K562 (cell line): ENCODE measurements around the gene FGF5. TPM values are rescaled to one million over a fixed set of nuclear protein-coding genes. Genes with fewer than 3 reads are reported as not detected.

Source experiments
- ATAC-seq: fragments of 200-7000 bp; cut with Tn5 transposase; 3 replicates; pipeline ENCODE4 v1.9.1; 2020; ENCODE audit warnings: moderate library complexity
- BruUV-seq: library from RNA; stranded (reverse); fragments of 400-500 nt; replicated peaks from 2 replicates; lab custom pipeline; 2021; lab: Mats Ljungman, UMichigan
- CTCF ChIA-PET: fragments of 300-600 bp; formaldehyde crosslinking; extraction: SDS; loops from one replicate; lab custom pipeline; 2021; ENCODE audit warnings: low intra/inter-chr PET ratio; lab: Yijun Ruan, JAX
- POLR2A ChIA-PET: fragments of 300-600, 350-650 bp; sonication (Branson Sonifier 250); formaldehyde crosslinking; extraction: SDS; loops from one replicate; lab custom pipeline; 2021; ENCODE audit warnings: antibody characterized with exemption, inconsistent platforms; lab: Yijun Ruan, JAX
- DNase-seq, 4 experiments: peaks; one replicate each; pipeline versions ENCODE4 v3.0.0 to v3.0.0-alpha.2; 2011 to 2018; ENCODE audit warnings: low spot score in 3 of 4, mixed read lengths in 3 of 4; ENCODE audit errors: extremely low read depth in 1 of 4
- FAIRE-seq: peaks from 2 replicates; lab custom pipeline; 2011; peaks lifted over from hg19 to GRCh38; lab: Jason Lieb, UNC
- H2AFZ ChIP-seq: 2 replicates; pipeline ENCODE4 v1.6.0; 2011; ENCODE audit warnings: low read depth, low read length, control low read depth, inconsistent platforms
- H3K27ac ChIP-seq: fragments of 200-600 bp; 3 replicates; pipeline ENCODE4 v1.8.0; 2011; ENCODE audit warnings: low read depth, mild to moderate bottlenecking, control low read depth, inconsistent platforms, low read length, moderate library complexity, mixed read lengths; ENCODE audit errors: extremely low read depth
- H3K27me3 ChIP-seq, 2 experiments: fragments of 300-600 bp in 1 of 2; 2 replicates in 1 of 2; 3 replicates in 1 of 2; pipeline versions ENCODE4 v1.6.0 to v1.8.0; 2011; ENCODE audit warnings: inconsistent platforms in 2 of 2, low read length in 2 of 2, mild to moderate bottlenecking in 1 of 2, mixed read lengths in 1 of 2, moderate library complexity in 1 of 2; ENCODE audit not compliant: control insufficient read depth in 2 of 2, insufficient read depth in 2 of 2
- H3K36me3 ChIP-seq: fragments of 300-600 bp; 3 replicates; pipeline ENCODE4 v1.8.0; 2011; ENCODE audit warnings: mild to moderate bottlenecking, low read length, inconsistent platforms; ENCODE audit not compliant: control insufficient read depth, insufficient read depth
- H3K4me1 ChIP-seq, 2 experiments: fragments of 200-600 bp in 1 of 2; replicated peaks in 1 of 2; 2 replicates in 1 of 2; 3 replicates in 1 of 2; pipeline versions ENCODE4 v1.5.1 to v1.8.0; 2011; ENCODE audit warnings: inconsistent platforms in 2 of 2, low read length in 2 of 2, mild to moderate bottlenecking in 1 of 2, mixed read lengths in 1 of 2, moderate library complexity in 1 of 2; ENCODE audit not compliant: control insufficient read depth in 2 of 2, insufficient read depth in 2 of 2
- H3K4me2 ChIP-seq: 2 replicates; pipeline ENCODE4 v1.6.1; 2011; ENCODE audit warnings: low read length, control low read depth, inconsistent platforms, mixed read lengths; ENCODE audit not compliant: insufficient read depth
- H3K4me3 ChIP-seq: fragments of 200-600 bp; sonication (generic), shearing (Covaris generic); 2 replicates; pipeline ENCODE4 v1.5.1; 2016; ENCODE audit warnings: control low read depth, inconsistent platforms
- H3K79me2 ChIP-seq: fragments of 200-600 bp; 3 replicates; pipeline ENCODE4 v1.8.0; 2011; ENCODE audit warnings: low read length, inconsistent platforms; ENCODE audit not compliant: control insufficient read depth, insufficient read depth
- H3K9ac ChIP-seq, 2 experiments: 2 replicates each; pipeline versions ENCODE4 v1.6.0 to v1.6.1; 2011; ENCODE audit warnings: low read depth in 2 of 2, low read length in 2 of 2, control low read depth in 1 of 2, inconsistent platforms in 1 of 2, mild to moderate bottlenecking in 1 of 2, mixed read lengths in 1 of 2; ENCODE audit not compliant: insufficient read depth in 1 of 2
- H3K9me1 ChIP-seq: one replicate; pipeline ENCODE4 v1.6.0; 2011; ENCODE audit warnings: inconsistent platforms, mild to moderate bottlenecking, low read length, moderate library complexity; ENCODE audit not compliant: control insufficient read depth, insufficient read depth
- H3K9me3 ChIP-seq: replicated peaks from 2 replicates; pipeline ENCODE4 v1.5.1; 2011; ENCODE audit warnings: low read depth, low read length, inconsistent platforms; ENCODE audit not compliant: control insufficient read depth, insufficient read depth
- H4K20me1 ChIP-seq: replicated peaks from 2 replicates; pipeline ENCODE4 v1.6.1; 2011; ENCODE audit warnings: low read length, inconsistent platforms, mixed read lengths; ENCODE audit not compliant: control insufficient read depth, insufficient read depth
- CREB5 ChIP-seq: fragments of 250-450 bp; sonication (Bioruptor Pico); IDR thresholded peaks from 2 replicates; pipeline ENCODE4 v1.5.0; 2020; ENCODE audit warnings: mild to moderate bottlenecking
- MECOM ChIP-seq: fragments of 250-450 bp; sonication (Bioruptor Pico); IDR thresholded peaks from 2 replicates; pipeline ENCODE4 v1.8.0; 2022; ENCODE audit warnings: inconsistent platforms
- NCOA4 ChIP-seq: fragments of 450-650 bp; IDR thresholded peaks from 2 replicates; pipeline ENCODE4 v1.6.1; 2018; ENCODE audit warnings: mild to moderate bottlenecking; ENCODE audit not compliant: partially characterized antibody
- POLR2H ChIP-seq: IDR thresholded peaks from 2 replicates; pipeline ENCODE4 v1.6.1; 2016; ENCODE audit warnings: missing genetic modification characterization, low read depth, mild to moderate bottlenecking, control low read depth, missing compliant biosample characterization, moderate library complexity
- RBM15 ChIP-seq: fragments of 200-400 bp; formaldehyde crosslinking; IDR thresholded peaks from 2 replicates; pipeline ENCODE4 v1.6.1; 2018; ENCODE audit warnings: mild to moderate bottlenecking, low read length, moderate library complexity; ENCODE audit not compliant: insufficient read depth
- TAF15 ChIP-seq: fragments of 200-400 bp; formaldehyde crosslinking; IDR thresholded peaks from 2 replicates; pipeline ENCODE4 v1.6.1; 2017; ENCODE audit warnings: mild to moderate bottlenecking, low read depth, low read length, moderate library complexity
- TCF7L2 ChIP-seq: fragments of 150-350 bp; IDR thresholded peaks from 2 replicates; pipeline ENCODE4 v1.6.1; 2016; ENCODE audit warnings: low read depth, mild to moderate bottlenecking, low read length, moderate library complexity
- TEAD1 ChIP-seq, 2 experiments: fragments of 450-650 bp in 1 of 2; sonication (generic) in 1 of 2; formaldehyde crosslinking; IDR thresholded peaks; 2 replicates each; pipeline versions ENCODE4 v1.4.0 to v1.8.0; 2020 to 2022; ENCODE audit warnings: mild to moderate bottlenecking in 2 of 2, missing genetic modification reagents in 1 of 2
- ZBTB49 ChIP-seq: sonication (generic); formaldehyde crosslinking; IDR thresholded peaks from 2 replicates; pipeline ENCODE4 v1.8.0; 2022; ENCODE audit warnings: missing genetic modification reagents, mild to moderate bottlenecking, borderline replicate concordance
- ZNF146 ChIP-seq: IDR thresholded peaks from one replicate; pipeline ENCODE4 v1.6.1; 2018; ENCODE audit warnings: missing compliant biosample characterization; ENCODE audit not compliant: unreplicated experiment
- ZNF347 ChIP-seq: fragments of 450-650 bp; formaldehyde crosslinking; IDR thresholded peaks from 2 replicates; pipeline ENCODE4 v1.4.0; 2020; ENCODE audit warnings: low read depth, mild to moderate bottlenecking, moderate library complexity
- ZNF408 ChIP-seq: fragments of 250-450 bp; sonication (Bioruptor Pico); IDR thresholded peaks from 2 replicates; pipeline ENCODE4 v1.4.0; 2020; ENCODE audit warnings: low read depth, mild to moderate bottlenecking, moderate library complexity
- WGBS: fragments of 100-300 bp; shearing (Covaris generic); methylation state at CpG from one replicate; pipeline ENCODE4 v1.1.6; 2016; ENCODE audit warnings: low coverage, mixed read lengths; ENCODE audit not compliant: insufficient coverage; ENCODE audit errors: missing lambda C conversion rate; 5-methylcytosine and 5-hydroxymethylcytosine counted together
- in situ Hi-C: fragments of 300-500 bp; cut with MboI; formaldehyde crosslinking; loops from 4 replicates; pipeline ENCODE4 v1.15.0; 2018; ENCODE audit warnings: inconsistent platforms, mixed read lengths
- intact Hi-C: fragments of 100-400 bp; cut with micrococcal nuclease; formaldehyde crosslinking; loops from 2 replicates; pipeline ENCODE4 v1.14.2; 2022
- polyA plus RNA-seq, 8 experiments: library from polyadenylated mRNA; depleted of rRNA in 4 of 8; stranded (reverse) in 5 of 8; unstranded in 3 of 8; fragments of >200 nt; fragmentation: Nextera tagmentation in 2 of 8; fragmentation: Illumina TruSeq in 1 of 8; extraction: Ambion mirVana in 2 of 8; extraction: Trizol in 1 of 8; gene quantifications; 2 replicates each; pipeline versions ENCODE4 v1.2.1 to v1.2.3, GENCODE V29; 2011 to 2014; ENCODE audit warnings: inconsistent platforms in 1 of 8, missing spikeins in 1 of 8
- total RNA-seq, 7 experiments: library from RNA; depleted of rRNA in 6 of 7; stranded (reverse); fragments of >200 nt in 6 of 7; fragmentation: Illumina TruSeq in 2 of 7; extraction: Trizol in 2 of 7; gene quantifications; 2 replicates each; pipeline versions ENCODE4 v1.2.1 to v1.2.3, GENCODE V29; 2011 to 2021; ENCODE audit warnings: low replicate concordance in 1 of 7
- TF ChIP-seq, protein P1 (sequence below): fragments of 450-650 bp; conservative IDR thresholded peaks from 2 replicates; pipeline ENCODE4 v1.6.1; 2016; ENCODE audit warnings: missing genetic modification characterization, low read depth, mild to moderate bottlenecking, control low read depth, missing compliant biosample characterization
- TF ChIP-seq, protein P2 (sequence below): IDR thresholded peaks from 2 replicates; pipeline ENCODE4 v1.6.1; 2012; ENCODE audit warnings: low read depth, low read length, improper control_type of control experiment, borderline replicate concordance

Gene FGF5
- total and polyA plus RNA-seq, 9 of the 15 experiments (the other 6 are each of a cell fraction or from before 2014, with no cell fraction given), result 0.38 to 2.7 (median 1.1) TPM

- in situ Hi-C loops (no loop called here), intact Hi-C loops (no loop called here)
- CTCF ChIA-PET, result no interaction called here
- peak; percentile 40; the same call in 1 of the 3 replicates for ATAC-seq
- Histone ChIP-seq H3K36me3 (no peaks in the 10 kb centered on the region), H3K9me3 (no peaks in the 10 kb centered on the region), H3K27ac (no peak overlapping the region), H3K9me1 (no peaks in the 10 kb centered on the region), H3K4me1 (peaks cover 0 to 2% of the 10 kb centered on the region in 2 experiments; a peak in 2 of 5 replicates), H3K4me3 (no peak overlapping the region), H3K4me2 (no peak overlapping the region), H3K79me2 (no peaks in the 10 kb centered on the region), H2AFZ (peak overlapping the region; percentile 28), H3K9ac (peak overlapping the region in 1 of 2 experiments; percentile 18; a peak in 1 of 4 replicates), H3K27me3 (no peaks in the 10 kb centered on the region), H4K20me1 (no peaks in the 10 kb centered on the region)
- 28% methylated on average over 6 of the region's 6 CpGs for WGBS
- BruUV-seq, result no TSS peak
- POLR2A ChIA-PET, result no interaction called here
- DNase-seq, result no peak
- FAIRE-seq, result no peak
- TF ChIP-seq, protein P1, sequence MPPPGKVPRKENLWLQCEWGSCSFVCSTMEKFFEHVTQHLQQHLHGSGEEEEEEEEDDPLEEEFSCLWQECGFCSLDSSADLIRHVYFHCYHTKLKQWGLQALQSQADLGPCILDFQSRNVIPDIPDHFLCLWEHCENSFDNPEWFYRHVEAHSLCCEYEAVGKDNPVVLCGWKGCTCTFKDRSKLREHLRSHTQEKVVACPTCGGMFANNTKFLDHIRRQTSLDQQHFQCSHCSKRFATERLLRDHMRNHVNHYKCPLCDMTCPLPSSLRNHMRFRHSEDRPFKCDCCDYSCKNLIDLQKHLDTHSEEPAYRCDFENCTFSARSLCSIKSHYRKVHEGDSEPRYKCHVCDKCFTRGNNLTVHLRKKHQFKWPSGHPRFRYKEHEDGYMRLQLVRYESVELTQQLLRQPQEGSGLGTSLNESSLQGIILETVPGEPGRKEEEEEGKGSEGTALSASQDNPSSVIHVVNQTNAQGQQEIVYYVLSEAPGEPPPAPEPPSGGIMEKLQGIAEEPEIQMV (tag), result no peak
- TF ChIP-seq NCOA4 (no peak), CREB5 (CRISPR knock-in tag) (no peak), ZNF347 (no peak), MECOM (CRISPR knock-in tag) (no peak), ZBTB49 (CRISPR knock-in tag) (no peak), ZNF408 (CRISPR knock-in tag) (no peak), POLR2H (no peak), TAF15 (no peak), RBM15 (no peak), ZNF146 (CRISPR knock-in tag) (no peak), TCF7L2 (no peak), TEAD1 (CRISPR knock-in tag; IDR thresholded peaks at IDR 0.05) (no peak)
- TF ChIP-seq, protein P2, sequence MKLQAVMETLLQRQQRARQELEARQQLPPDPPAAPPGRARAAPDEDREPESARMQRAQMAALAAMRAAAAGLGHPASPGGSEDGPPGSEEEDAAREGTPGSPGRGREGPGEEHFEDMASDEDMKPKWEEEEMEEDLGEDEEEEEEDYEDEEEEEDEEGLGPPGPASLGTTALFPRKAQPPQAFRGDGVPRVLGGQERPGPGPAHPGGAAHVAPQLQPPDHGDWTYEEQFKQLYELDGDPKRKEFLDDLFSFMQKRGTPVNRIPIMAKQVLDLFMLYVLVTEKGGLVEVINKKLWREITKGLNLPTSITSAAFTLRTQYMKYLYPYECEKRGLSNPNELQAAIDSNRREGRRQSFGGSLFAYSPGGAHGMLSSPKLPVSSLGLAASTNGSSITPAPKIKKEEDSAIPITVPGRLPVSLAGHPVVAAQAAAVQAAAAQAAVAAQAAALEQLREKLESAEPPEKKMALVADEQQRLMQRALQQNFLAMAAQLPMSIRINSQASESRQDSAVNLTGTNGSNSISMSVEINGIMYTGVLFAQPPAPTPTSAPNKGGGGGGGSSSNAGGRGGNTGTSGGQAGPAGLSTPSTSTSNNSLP, result no peak
These were observed 23.0 kb upstream of the FGF5 start for GRCh38 chr4:80243274-80244018.
